Mesenchymal stem cell (in vitro differentiated cells and primary cell): ENCODE results near the gene C1orf53.

Experiments used
- DNase-seq: peaks from one replicate; pipeline ENCODE4 v3.0.0-alpha.2; 2013
- H2AFZ ChIP-seq: one replicate; pipeline ENCODE4 v1.6.1; 2013; ENCODE audit warnings: low read depth, mild to moderate bottlenecking, control low read depth, inconsistent platforms, low read length, moderate library complexity
- H2AK5ac ChIP-seq: 2 replicates; pipeline ENCODE4 v1.6.1; 2013; ENCODE audit warnings: low read length, moderate library complexity, mild to moderate bottlenecking, inconsistent platforms; ENCODE audit not compliant: severe bottlenecking
- H2BK120ac ChIP-seq: one replicate; pipeline ENCODE4 v1.6.1; 2013; ENCODE audit warnings: low read depth, mild to moderate bottlenecking, inconsistent platforms, low read length, moderate library complexity
- H2BK12ac ChIP-seq, 2 experiments: one replicate each; pipeline ENCODE4 v1.6.1; 2013; ENCODE audit warnings: inconsistent platforms in 2 of 2, low read length in 2 of 2, mild to moderate bottlenecking in 2 of 2, moderate library complexity in 2 of 2, control low read depth in 1 of 2
- H2BK15ac ChIP-seq: one replicate; pipeline ENCODE4 v1.6.1; 2013; ENCODE audit warnings: mild to moderate bottlenecking, low read depth, inconsistent platforms; ENCODE audit not compliant: poor library complexity, severe bottlenecking
- H2BK5ac ChIP-seq: 2 replicates; pipeline ENCODE4 v1.6.1; 2013; ENCODE audit warnings: low read depth, mild to moderate bottlenecking, low read length, control low read depth, inconsistent platforms; ENCODE audit not compliant: poor library complexity, severe bottlenecking
- H3K14ac ChIP-seq, 2 experiments: one replicate each; pipeline ENCODE4 v1.6.1; 2013; ENCODE audit warnings: inconsistent platforms in 2 of 2, low read length in 2 of 2, control low read depth in 1 of 2, mild to moderate bottlenecking in 1 of 2, moderate library complexity in 1 of 2
- H3K18ac ChIP-seq, 2 experiments: one replicate each; pipeline ENCODE4 v1.6.1; 2013; ENCODE audit warnings: inconsistent platforms in 2 of 2, low read length in 2 of 2, control low read depth in 1 of 2, low read depth in 1 of 2, mild to moderate bottlenecking in 1 of 2
- H3K23ac ChIP-seq, 2 experiments: one replicate each; pipeline ENCODE4 v1.6.1; 2013; ENCODE audit warnings: inconsistent platforms in 2 of 2, low read length in 2 of 2, mild to moderate bottlenecking in 2 of 2, moderate library complexity in 2 of 2, control low read depth in 1 of 2
- H3K27ac ChIP-seq: 2 replicates; pipeline ENCODE4 v1.5.1; 2013; ENCODE audit warnings: mild to moderate bottlenecking, moderate library complexity, low read length, control low read depth, inconsistent platforms; ENCODE audit not compliant: poor library complexity, severe bottlenecking
- H3K27me3 ChIP-seq, 2 experiments: 2 replicates each; pipeline versions ENCODE4 v1.6.1 to v1.7.0; 2013; ENCODE audit warnings: low read length in 2 of 2, mild to moderate bottlenecking in 2 of 2, moderate library complexity in 2 of 2, control low read depth in 1 of 2, inconsistent platforms in 1 of 2; ENCODE audit not compliant: control insufficient read depth in 1 of 2, insufficient read depth in 1 of 2
- H3K36me3 ChIP-seq, 2 experiments: 2 replicates each; pipeline versions ENCODE4 v1.6.1 to v1.7.0; 2013; ENCODE audit warnings: low read length in 2 of 2, control low read depth in 1 of 2, inconsistent platforms in 1 of 2, low read depth in 1 of 2, mild to moderate bottlenecking in 1 of 2; ENCODE audit not compliant: insufficient read depth in 2 of 2, control insufficient read depth in 1 of 2
- H3K4ac ChIP-seq, 2 experiments: one replicate each; pipeline ENCODE4 v1.6.1; 2013; ENCODE audit warnings: inconsistent platforms in 2 of 2, low read length in 2 of 2, mild to moderate bottlenecking in 2 of 2, moderate library complexity in 2 of 2, control low read depth in 1 of 2, low read depth in 1 of 2
- H3K4me1 ChIP-seq: 2 replicates; pipeline ENCODE4 v1.6.1; 2013; ENCODE audit warnings: low read depth, low read length, control low read depth; ENCODE audit not compliant: control insufficient read depth, insufficient read depth
- H3K4me2 ChIP-seq: 2 replicates; pipeline ENCODE4 v1.6.1; 2013; ENCODE audit warnings: low read length, mild to moderate bottlenecking, inconsistent platforms; ENCODE audit not compliant: poor library complexity, severe bottlenecking
- H3K4me3 ChIP-seq, 2 experiments: 2 replicates each; pipeline versions ENCODE4 v1.5.1 to v1.7.0; 2013; ENCODE audit warnings: low read length in 2 of 2, mild to moderate bottlenecking in 2 of 2, control low read depth in 1 of 2, low read depth in 1 of 2; ENCODE audit not compliant: insufficient read depth in 1 of 2
- H3K79me1 ChIP-seq: replicated peaks from 2 replicates; pipeline ENCODE4 v1.6.1; 2013; ENCODE audit warnings: mild to moderate bottlenecking, control low read depth, low read length, inconsistent platforms; ENCODE audit not compliant: poor library complexity, severe bottlenecking
- H3K9ac ChIP-seq: 2 replicates; pipeline ENCODE4 v1.7.0; 2013; ENCODE audit warnings: mild to moderate bottlenecking, low read length, moderate library complexity
- H3K9me3 ChIP-seq: 2 replicates; pipeline ENCODE4 v1.7.0; 2013; ENCODE audit warnings: mild to moderate bottlenecking, low read length; ENCODE audit not compliant: control insufficient read depth
- H4K8ac ChIP-seq: one replicate; pipeline ENCODE4 v1.6.1; 2013; ENCODE audit warnings: inconsistent platforms, mild to moderate bottlenecking, low read length, moderate library complexity
- H4K91ac ChIP-seq: one replicate; pipeline ENCODE4 v1.6.1; 2013; ENCODE audit warnings: mild to moderate bottlenecking, low read length, inconsistent platforms
- WGBS: methylation state at CpG from one replicate; pipeline ENCODE4 v1.1.7; 2013; ENCODE audit warnings: mixed read lengths; 5-methylcytosine and 5-hydroxymethylcytosine counted together

C1orf53 gene

GRCh38 chr1:197884173-197884572 is 18.3 kb upstream of the C1orf53 start:
- H2AFZ ChIP-seq, result no peak overlapping the region
- H3K23ac ChIP-seq, result no peak overlapping the region
- H2BK15ac ChIP-seq, result no peak overlapping the region
- no peak overlapping the region for H3K27ac ChIP-seq
- no peaks in the 10 kb centered on the region for H3K4me1 ChIP-seq
- no peak for DNase-seq
- no peak overlapping the region for H4K8ac ChIP-seq
- no peaks in the 10 kb centered on the region for H3K9me3 ChIP-seq
- H3K79me1 ChIP-seq, result no peaks in the 10 kb centered on the region
- no peak overlapping the region for H3K4me2 ChIP-seq
- H2BK12ac ChIP-seq, result no peak overlapping the region
- H3K14ac ChIP-seq, result no peak overlapping the region
- 36% methylated on average over 6 of the region's 7 CpGs for WGBS
- no peak overlapping the region for H2AK5ac ChIP-seq
- H3K9ac ChIP-seq, result no peak overlapping the region
- no peaks in the 10 kb centered on the region for H3K27me3 ChIP-seq
- no peak overlapping the region for H3K4me3 ChIP-seq
- peak overlapping the region; percentile 5 for H2BK120ac ChIP-seq
- no peaks in the 10 kb centered on the region for H3K36me3 ChIP-seq
- H3K4ac ChIP-seq, result no peak overlapping the region
- no peak overlapping the region for H4K91ac ChIP-seq
- H3K18ac ChIP-seq, result no peak overlapping the region
- H2BK5ac ChIP-seq, result no peak overlapping the region

- Histone ChIP-seq H3K79me1 (no peaks in the 10 kb centered on the region), H2BK15ac (no peak overlapping the region), H3K4me2 (no peak overlapping the region), H3K9me3 (no peaks in the 10 kb centered on the region), H3K18ac (no peak overlapping the region), H4K8ac (no peak overlapping the region), H3K27ac (no peak overlapping the region), H2BK5ac (no peak overlapping the region), H3K4me1 (no peaks in the 10 kb centered on the region), H3K4ac (no peak overlapping the region), H2AFZ (no peak overlapping the region), H2BK12ac (no peak overlapping the region), H3K27me3 (peaks cover 0 to 6% of the 10 kb centered on the region in 2 experiments), H3K4me3 (no peak overlapping the region), H3K9ac (no peak overlapping the region), H4K91ac (no peak overlapping the region), H3K14ac (no peak overlapping the region), H3K23ac (no peak overlapping the region), H2BK120ac (no peak overlapping the region), H2AK5ac (no peak overlapping the region), H3K36me3 (no peaks in the 10 kb centered on the region)
- WGBS, result 61% methylated on average over 2 of the region's 2 CpGs
- DNase-seq, result no peak
These were observed 11.5 kb upstream of the C1orf53 start for GRCh38 chr1:197890936-197891335.

GRCh38 chr1:197892684-197893083 is 9.7 kb upstream of the C1orf53 start:
- Histone ChIP-seq H3K4me3 (no peak overlapping the region), H2BK120ac (no peak overlapping the region), H3K27me3 (peaks cover 0 to 6% of the 10 kb centered on the region in 2 experiments), H3K9me3 (no peaks in the 10 kb centered on the region), H3K9ac (no peak overlapping the region), H3K4me1 (no peaks in the 10 kb centered on the region), H4K8ac (no peak overlapping the region), H3K18ac (no peak overlapping the region), H2BK5ac (no peak overlapping the region), H3K4ac (no peak overlapping the region), H2BK15ac (no peak overlapping the region), H2AK5ac (no peak overlapping the region), H3K36me3 (no peaks in the 10 kb centered on the region), H3K79me1 (no peaks in the 10 kb centered on the region), H2AFZ (no peak overlapping the region), H3K27ac (no peak overlapping the region), H3K14ac (no peak overlapping the region), H3K4me2 (no peak overlapping the region), H3K23ac (no peak overlapping the region), H2BK12ac (no peak overlapping the region), H4K91ac (no peak overlapping the region)
- DNase-seq, result no peak

- Histone ChIP-seq H2BK120ac (no peak overlapping the region), H3K9ac (no peak overlapping the region), H2BK5ac (no peak overlapping the region), H2BK15ac (no peak overlapping the region), H4K91ac (no peak overlapping the region), H3K4me2 (no peak overlapping the region), H3K9me3 (no peaks in the 10 kb centered on the region), H4K8ac (no peak overlapping the region), H3K4ac (no peak overlapping the region), H3K36me3 (no peaks in the 10 kb centered on the region), H3K4me3 (no peak overlapping the region), H3K18ac (no peak overlapping the region), H2BK12ac (no peak overlapping the region), H3K27ac (no peak overlapping the region), H3K14ac (no peak overlapping the region), H3K27me3 (peaks cover 0 to 6% of the 10 kb centered on the region in 2 experiments), H2AFZ (no peak overlapping the region), H2AK5ac (no peak overlapping the region), H3K79me1 (no peaks in the 10 kb centered on the region), H3K4me1 (no peaks in the 10 kb centered on the region), H3K23ac (no peak overlapping the region)
- DNase-seq, result no peak
- WGBS, result 100% methylated on average over 1 of the region's 2 CpGs
These were observed 6.1 kb upstream of the C1orf53 start for GRCh38 chr1:197896301-197896700.
